Stimulated activated CD4-positive, alpha-beta T cell treated with anti-CD3 and anti-CD28 coated beads, Interleukin-12 subunit alpha, Interleukin-12 subunit beta, amount 100 ng/mL, for 48 hours (primary cell): ENCODE data around the gene CEACAM8.
"Not testable (repeated sequence)": the region's sequence is repeated elsewhere in the genome, so short reads cannot be mapped to it uniquely, and the experiment has no call there.

ENCODE experiments used
- DNase-seq, 3 donors: peaks; one replicate each; pipeline ENCODE4 v3.0.0-alpha.2; 2020; ENCODE audit warnings: low read depth in 2 of 3, low spot score in 1 of 3

The CEACAM8 gene

DNA sequence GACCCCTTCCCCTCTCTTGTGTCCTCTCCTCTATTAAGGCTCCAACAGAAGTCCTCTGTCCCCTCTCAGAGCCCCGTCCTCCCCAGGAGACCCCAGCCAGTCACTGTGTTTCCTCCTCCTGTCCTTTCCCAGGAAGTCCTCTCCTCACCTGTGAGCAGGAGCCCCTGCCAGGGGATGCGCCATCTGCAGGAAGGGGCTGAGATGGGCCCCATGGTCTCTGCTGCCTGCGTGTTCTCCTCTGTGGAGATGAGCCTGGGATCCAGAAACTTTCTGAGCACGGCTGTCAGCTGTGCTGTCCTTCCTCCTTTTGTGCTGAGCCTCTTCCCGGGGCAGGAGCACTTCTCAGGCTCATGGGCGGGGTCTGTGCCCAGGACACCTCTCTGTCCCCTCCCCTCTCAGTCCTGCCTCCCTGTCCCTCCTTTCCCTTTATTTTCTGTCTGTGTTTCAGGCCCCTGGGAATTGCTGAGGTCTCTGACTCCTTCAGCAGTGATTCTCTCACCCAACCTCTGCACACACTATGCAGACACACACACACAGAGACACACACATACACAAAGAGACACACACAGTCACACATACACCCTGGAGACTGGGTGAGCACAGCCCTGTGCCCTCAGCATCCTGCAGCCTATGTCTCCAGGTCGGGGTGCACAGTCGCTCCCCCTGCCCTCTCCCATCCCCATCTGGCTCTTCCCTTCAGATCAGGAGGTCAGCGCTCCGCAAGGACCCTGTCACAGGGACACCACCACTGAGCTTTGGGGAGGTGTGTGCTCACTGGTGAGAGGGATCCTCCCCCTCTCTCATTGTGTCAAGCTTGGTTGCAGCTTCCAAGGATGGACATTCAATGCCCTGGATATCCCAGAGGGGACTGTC lies at the start of gene CEACAM8:
CEACAM8 (minus strand) TSS at position 308 of the 873 bp plus-strand sequence; CDS start at position 212, 96 bp downstream.
- no peak for DNase-seq

DNA sequence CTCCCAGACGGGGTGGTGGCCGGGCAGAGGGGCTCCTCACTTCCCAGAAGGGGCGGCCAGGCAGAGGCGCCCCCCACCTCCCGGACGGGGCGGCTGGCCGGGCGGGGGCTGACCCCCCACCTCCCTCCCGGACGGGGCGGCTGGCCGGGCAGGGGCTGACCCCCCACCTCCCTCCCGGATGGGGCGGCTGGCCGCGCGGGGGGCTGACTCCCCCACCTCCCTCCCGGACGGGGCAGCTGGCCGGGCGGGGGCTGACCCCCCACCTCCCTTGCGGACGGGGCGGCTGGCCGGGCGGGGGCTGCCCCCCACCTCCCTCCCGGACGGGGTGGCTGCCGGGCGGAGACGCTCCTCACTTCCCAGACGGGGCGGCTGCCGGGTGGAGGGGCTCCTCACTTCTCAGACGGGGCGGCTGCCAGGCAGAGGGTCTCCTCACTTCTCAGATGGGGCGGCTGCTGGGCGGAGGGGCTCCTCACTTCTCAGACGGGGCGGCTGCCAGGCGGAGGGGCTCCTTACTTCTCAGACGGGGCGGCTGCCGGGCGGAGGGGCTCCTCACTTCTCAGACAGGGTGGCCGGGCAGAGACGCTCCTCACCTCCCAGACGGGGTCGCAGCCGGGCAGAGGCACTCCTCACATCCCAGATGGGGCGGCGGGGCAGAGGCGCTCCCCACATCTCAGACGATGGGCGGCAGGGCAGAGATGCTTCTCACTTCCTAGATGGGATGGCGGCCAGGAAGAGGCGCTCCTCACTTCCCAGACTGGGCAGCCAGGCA lies 44.8 kb upstream of the CEACAM8 start:
- not testable (repeated sequence) for DNase-seq

- no peak for DNase-seq
Observed at GRCh38 chr19:42635233-42635539, 40.5 kb upstream of the CEACAM8 start.

GRCh38 chr19:42634409-42635232 lies 39.9 kb upstream of the CEACAM8 start:
- DNase-seq = peak; percentile 28 to 60 (median 29)

- DNase-seq = no peak
Observed at GRCh38 chr19:42629191-42629590, 34.5 kb upstream of the CEACAM8 start.

DNA sequence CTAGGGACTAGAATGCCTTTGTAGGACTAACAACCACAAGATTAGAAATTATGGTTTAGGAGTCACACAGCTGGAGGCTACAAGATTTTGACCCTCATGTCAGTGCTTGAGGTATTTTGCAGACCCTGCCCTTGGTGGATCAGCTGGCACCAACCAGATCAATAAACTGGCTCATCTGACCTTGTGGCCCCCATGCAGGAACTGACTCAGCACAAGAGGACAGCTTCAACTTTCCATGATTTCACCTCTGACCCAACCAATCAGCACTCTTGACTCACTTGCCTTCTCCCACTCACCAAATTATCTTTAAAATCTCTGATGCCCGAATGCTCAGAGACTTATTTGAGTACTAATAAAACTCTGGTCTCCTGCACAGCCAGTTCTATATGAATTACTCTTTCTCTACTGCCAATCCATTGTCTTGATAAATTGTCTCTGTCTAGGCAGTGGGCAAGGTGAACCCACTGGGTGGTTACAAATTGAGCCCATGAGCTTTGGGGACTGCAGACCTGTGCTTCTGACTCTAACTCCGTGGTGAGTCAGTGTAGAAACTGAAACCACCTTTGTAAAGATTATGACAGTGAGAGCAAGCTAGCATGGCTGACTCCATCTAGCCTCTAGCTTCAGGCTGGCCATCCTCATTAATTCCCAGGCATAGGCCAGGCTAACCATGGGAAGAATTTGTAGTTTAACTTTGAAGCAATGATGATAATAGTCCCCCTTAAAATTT lies 33.9 kb upstream of the CEACAM8 start:
- DNase-seq = peak in 2 of 3 donors; percentile 8 to 19

- DNase-seq = no peak
Observed at GRCh38 chr19:42627916-42628315, 33.2 kb upstream of the CEACAM8 start.

DNA sequence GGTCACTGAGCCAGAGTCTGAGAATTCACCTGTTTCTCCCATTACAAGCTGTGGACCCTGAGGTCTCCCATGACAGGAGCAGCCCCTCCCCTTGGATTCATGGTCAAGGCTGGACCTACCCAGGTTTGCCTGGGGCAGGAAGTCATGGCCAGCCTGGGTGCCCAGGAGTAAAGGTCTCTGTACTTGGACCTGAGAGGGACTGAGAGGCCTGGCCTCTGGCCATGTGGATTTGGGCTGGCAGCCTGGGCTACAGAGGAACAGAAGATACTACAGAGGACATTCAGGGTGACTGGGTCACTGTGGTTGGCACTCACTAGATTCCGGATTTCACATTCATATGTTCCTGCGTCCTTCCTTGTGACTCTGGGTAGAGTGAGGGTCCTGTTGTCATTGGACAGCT lies 31.5 kb upstream of the CEACAM8 start:
- no peak for DNase-seq

DNA sequence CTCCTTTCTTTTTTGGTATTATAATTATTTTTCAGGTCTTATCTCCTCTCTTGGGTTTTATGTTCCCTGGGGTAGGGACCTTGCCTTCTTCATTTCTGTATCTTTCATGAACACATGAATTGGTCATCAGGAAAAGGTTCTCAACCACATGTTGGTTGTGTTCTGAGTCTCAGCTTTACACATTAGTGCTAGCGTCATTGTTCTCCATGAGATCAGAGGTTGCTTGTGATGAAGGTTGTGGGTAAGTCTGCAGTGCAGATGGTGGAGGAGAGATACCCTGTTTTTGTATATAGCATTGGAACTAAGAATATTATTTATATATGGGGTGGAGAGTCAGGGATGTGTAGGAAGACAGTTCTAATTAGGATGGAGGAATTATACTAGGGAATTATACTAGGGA lies 24.5 kb upstream of the CEACAM8 start:
- no peak for DNase-seq

- DNase-seq = no peak
Observed at GRCh38 chr19:42613666-42614065, 18.9 kb upstream of the CEACAM8 start.

GRCh38 chr19:42610401-42610915 lies 15.7 kb upstream of the CEACAM8 start:
- not testable (repeated sequence) for DNase-seq

DNA sequence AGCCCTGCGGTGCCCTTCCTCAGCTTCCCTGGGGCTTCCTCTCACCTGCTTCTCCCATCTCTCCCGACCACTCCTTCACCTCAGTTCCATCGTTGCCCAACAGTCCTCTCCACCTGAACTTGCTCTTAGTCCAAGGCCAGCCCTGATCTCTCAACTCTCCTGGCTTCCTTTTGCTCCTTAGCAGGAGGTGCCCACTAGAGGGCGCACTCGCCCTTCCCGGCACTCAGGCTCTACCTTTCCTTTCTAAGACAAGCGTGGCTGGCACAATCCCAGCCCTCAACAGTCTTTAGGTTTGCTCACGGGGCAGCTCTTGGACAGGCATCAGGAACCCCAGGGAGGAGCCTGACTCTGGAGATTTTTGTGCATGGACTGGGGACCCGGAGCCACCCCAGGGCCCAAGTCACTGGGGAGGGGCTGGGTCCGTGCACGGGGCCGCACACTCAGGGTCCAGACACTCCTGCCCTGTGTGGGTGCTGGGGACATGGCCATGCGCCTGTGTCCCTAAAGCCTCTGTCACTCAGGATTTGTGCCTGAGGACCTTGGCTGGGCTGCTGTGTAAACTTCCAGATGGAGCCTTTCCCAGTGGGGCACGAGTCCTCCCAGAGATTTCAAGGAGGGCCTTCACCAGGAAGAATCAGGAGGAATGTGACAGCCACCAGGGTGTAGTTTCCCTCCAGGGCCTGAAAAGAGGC lies 12.1 kb upstream of the CEACAM8 start:
- DNase-seq = peak; percentile 48 to 58 (median 51)

DNA sequence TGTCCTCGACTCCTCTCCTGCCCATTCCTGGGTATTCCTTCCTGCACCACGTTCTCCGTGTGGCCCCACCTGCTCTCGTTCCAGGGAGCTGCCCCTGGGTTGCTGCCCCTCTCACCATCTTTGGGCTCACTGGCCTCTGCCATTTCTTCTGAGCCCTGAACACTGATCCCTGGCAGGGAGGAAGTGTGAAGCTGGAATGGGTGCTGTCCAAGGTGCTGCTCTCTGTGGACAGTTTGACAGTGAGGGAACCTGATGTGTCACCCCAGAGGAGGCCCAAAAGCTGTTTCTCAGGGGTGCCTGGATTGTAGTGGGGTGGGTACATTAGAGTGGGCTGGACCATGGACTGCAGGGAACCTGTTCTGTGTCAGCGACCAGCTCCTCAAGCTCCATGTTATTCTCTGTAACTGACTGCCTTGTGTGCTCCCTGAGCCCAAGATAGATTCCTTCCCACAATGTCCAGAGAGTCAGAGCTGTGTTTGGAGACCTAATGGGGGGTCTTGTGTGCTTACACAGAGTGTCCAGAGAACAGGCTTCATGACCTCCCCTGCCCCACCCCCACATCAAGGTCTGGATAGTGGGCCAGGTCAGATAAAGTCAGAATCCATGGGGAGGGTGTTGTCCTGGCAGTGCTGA lies 7.2 kb upstream of the CEACAM8 start:
- DNase-seq = peak in 1 of 3 donors; percentile 7

- peak in 2 of 3 donors; percentile 14 to 45 for DNase-seq
Observed at GRCh38 chr19:42596391-42597072, 1.8 kb upstream of the CEACAM8 start.

DNA sequence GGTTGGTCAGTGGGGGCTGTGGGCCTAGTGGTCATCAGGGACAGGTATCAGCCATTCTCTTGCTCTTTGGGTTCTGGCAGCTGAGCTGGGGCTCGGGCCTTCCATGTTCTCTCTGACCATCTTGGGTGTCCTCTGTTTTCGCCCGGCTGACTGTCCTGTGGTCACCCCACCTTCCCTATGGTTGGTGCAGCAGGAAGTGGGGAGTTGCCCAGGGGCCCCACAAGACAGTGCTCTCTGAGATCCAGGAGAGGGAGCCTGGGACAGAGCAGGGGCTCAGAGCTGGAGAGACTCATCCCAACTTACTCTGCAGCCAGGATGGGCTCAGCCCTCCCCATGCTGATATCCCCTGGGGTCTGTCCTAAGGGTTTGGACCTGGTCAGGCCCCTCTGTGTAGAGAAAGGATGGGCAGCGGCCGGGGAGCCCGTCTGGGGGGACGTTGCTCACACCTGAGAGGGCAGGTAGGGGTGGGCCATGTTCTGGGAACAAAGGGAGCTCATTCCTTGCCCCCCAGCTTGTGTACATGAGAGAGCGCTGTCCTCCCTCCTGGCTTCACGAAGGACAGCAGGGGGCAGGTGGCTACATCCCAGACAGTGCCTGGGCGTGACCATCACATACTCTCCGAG lies 937 bp upstream of the CEACAM8 start:
- no peak for DNase-seq

GRCh38 chr19:42589792-42590191 lies 4.9 kb downstream of the CEACAM8 start:
- DNase-seq = no peak

DNA sequence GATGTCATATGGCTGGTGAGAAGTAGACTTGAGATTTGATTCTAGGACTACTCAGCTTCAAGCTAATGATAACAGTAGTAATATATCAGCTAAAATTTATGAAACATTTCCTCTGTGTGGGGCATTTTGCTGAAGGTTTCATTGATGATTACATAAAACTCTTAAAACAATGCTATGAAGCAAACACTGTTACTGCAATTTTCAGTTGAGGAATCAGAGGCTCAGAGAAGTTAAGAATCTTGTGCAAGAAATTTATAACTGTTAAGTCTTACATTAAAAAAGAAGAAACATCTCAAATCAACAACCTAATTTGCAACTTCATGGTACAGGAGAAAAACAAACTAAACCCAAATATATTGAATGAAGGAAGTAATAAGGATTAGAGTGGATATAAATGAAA lies 10.3 kb downstream of the CEACAM8 start:
- DNase-seq = no peak

- no peak for DNase-seq
Observed at GRCh38 chr19:42577016-42577415, 17.7 kb downstream of the CEACAM8 start.
